GM21447 (cell line): ENCODE results near the gene LURAP1L.

Experiments
- ATAC-seq: cut with Tn5 transposase; IDR thresholded peaks from one replicate; pipeline ENCODE4 v1.9.1; 2021; ENCODE audit not compliant: unreplicated experiment

The LURAP1L gene

DNA sequence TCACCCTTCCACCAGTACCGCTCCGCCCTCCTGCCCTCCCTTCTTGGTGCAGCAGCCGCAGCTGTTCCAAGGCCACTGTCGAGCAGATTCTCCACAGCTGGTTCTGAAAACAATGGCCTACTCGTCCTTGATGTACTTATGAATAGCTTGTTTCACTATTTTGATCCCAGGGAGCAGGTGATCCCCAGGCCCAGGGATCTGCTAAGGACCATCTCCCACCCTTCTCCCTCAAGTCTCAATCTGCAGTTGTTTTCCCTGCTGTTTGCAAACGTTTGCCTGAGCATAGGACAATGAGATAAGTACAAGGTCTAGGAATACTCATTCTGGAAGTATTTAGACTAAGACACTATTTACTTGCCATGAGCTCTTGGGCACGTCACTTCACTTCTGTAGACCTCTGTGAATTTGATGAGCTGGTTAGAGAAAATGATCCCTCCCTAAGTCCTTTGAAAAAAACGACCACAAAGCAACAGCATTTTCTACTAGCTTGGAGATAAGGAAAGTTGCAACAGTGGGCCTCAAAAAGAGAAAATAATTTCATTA lies 1.8 kb downstream of the LURAP1L start:
- ATAC-seq = no peak

DNA sequence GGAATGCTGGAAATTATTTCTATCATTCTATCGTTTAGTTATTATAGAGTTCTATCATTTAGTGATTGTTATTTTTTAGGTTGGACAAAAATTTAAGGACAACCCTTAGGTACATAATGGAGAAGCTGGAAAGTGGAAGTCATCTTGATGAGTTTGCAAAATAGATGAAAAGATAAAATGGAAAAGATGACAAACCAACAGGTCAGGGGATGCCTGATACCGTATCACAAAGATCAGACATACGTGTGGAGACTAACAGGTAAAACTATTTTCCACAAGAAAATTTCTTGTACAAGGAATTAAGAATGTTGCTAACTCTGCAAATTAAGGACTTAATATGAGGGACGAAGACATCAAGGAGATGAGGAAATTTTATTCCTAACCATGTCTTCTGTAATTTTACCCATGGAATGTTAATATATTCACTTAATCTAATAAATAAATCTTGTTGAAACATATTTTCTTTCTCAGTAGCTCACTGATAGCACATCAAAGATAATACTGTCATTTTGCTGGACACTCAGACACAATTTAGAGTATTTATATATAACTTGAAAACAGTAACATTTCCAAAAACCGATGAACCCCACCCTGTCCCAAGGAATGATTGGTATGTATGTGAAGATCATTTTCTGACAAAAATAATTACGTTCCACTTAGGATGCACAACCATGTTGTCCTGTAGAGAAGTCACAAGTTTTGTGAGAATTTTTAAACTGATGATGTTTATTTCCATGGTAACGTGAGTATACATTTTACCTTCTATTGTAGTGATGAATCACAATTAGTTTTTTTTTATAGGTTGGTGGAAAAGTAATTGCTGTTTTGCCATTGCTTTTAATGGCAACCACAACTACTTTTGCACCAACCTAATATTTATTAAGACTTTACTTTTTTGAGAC lies 2.6 kb downstream of the LURAP1L start:
- no peak for ATAC-seq

DNA sequence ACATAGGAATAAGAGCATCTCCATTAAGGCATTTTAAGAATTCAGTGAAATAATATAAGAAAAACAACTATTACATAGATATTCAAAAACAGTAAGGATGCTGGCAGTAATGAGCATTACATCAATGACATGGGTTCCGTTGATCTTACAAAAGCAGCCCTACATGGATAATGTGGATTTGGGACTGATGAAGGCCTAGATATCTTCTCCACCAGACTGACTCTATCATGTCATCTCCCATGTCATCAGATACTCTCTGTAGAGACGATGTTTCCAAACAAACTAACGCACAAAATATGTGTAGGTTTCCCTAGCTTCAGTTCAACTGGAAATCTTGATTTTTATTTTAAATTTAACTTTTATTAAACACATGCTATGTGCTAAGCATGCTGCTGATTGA lies 3.6 kb downstream of the LURAP1L start:
- ATAC-seq = no peak

DNA sequence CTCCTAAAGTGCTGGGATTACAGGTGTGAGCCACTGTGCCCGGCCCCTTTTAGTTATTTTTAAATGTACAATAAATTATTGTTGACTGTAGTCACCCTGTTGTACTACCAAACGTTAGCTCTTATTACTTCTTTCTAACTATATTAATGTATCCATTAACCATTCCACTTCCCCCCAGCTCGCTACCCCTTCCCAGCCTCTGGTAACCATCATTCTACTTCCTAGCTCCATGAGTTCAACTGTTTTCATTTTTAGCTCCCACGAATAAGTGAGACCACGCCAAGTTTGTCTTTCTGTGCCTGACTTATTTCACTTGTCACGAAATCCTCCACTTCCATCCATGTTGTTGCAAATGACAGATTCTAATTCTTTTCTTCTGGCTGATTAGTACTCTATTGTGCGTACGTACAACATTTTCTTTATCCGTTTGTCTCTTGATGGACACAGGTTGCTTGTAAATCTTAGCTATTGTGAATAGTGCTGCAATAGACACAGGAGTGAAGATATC lies 6.5 kb downstream of the LURAP1L start:
- ATAC-seq = no peak

DNA sequence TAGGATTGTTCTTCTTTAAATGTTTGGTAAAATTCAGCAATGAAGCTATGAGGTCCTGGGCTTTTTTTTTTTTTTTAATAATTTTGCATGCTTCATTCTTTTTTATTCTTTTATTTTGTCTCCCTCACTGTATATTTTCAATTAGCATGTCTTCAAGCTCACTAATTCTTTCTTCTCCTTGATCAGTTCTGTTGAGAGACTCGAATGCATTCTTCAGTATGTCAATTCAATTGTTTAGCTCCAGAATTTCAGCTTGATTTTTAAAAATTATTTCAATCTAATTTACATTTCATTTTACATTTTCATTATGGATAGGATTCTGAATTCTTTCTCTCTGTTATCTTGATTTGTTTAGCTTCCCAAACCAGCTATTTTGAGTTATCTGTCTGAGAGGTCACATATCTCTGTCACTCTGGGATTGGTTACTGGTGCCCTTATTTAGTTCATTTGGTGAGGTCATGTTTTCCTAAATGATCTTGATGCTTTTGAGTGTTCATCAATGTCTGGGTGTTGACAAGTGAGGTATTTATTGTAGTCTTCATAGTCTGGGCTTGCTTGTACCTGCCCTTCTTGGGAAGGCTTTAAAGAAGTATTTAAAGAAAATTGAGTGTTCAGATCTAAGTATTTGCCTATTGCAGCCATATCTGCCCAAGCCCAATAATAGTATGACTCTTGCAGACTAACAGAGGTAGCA lies 9.1 kb downstream of the LURAP1L start:
- no peak for ATAC-seq

DNA sequence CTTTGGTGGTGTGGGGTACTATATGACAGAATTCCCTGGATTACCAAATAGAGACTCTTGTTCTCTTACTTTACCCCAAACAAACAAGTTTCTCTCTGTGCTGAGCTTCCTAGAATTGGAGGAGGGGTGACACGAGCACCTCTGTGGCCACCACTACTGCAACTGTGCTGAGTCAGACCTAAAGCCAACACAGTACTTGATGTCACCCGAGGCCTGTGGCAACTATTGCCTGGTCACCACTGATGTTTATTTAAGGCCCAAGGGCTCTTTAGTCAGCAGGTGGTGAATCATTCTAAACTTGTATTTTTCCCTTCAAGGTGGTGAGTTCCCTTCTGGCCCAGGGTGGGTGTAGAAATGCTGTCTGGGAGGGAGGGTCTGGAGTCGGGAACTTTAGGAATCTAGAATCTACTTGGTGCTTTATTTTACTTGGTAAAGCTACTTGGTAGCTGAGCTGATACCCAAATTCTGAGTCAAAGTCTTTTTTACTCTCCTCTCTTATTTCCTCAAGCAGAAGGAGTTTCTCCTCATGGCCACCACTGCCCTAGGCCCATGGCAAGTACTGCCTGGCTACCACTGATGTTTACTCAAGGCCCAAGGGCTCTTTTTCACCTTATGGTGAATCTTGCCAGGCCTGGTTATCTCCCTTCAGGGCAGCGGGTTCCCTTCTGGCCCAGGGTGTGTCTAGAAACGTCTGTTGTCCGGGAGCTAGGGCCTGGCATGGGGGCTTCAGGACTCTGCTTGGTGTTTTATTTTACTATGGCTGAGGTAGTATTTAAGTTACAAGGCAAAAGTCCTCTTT lies 9.8 kb downstream of the LURAP1L start:
- peak; percentile 55 for ATAC-seq

DNA sequence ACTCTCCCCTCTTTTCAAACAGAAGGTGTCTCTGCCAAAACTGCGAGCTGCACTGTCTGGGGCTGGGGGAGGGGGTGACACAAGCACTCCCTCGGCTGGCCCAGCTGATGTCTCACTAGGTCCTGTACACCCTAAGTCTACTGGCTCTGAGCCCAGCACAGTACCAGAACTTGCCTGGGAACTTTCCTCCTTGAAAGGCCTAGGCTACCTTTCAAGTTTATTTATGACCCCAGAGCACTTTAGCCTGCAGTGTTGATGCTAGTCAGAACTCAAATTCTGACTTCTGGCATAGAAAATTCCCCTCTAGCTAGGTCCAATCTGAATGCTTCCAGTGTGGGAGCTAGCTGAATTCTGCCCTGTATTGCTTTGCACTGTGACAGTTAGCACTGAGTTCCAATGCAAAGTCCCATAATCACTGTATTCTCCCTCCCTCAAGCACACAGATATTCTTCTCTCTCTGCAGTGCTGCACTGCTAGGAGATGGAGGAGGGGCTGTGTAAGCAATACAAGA lies 10.5 kb downstream of the LURAP1L start:
- ATAC-seq = no peak

DNA sequence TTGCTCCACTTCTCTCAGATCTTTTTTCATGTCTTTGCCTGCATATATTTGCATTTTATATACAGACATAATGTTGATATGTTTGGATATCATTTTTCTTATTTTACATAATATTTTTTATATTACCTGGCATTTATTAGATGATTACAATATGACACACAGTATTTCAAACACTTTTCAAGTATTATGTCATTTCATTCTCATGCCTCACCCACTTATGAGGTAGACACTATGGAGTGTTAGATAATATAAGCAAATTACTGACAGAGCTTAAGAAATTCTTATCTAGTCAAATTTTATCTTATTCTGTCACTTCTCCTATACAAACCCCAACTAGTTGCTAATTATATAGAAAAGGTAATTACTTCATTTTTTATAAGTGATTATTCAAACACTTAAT lies 11.1 kb downstream of the LURAP1L start:
- no peak for ATAC-seq

DNA sequence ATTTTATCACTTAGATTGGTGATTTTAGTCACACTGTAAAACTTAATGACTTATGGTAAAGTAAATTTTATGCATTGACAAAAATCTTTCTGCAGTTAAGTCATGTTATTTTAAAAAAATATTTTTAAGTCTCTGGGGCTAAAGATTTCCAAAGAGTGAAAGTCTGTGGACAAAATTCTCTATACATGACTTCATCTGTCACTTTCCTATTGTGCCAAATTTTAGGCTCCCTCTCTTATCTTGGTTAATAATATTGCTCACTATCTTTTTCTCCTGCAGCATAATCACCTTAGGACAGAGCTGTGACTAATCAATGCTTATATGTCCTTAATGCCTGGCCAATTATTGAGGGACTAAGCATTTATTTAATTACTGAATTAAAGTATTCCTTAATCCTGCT lies 15.2 kb downstream of the LURAP1L start:
- ATAC-seq = no peak

DNA sequence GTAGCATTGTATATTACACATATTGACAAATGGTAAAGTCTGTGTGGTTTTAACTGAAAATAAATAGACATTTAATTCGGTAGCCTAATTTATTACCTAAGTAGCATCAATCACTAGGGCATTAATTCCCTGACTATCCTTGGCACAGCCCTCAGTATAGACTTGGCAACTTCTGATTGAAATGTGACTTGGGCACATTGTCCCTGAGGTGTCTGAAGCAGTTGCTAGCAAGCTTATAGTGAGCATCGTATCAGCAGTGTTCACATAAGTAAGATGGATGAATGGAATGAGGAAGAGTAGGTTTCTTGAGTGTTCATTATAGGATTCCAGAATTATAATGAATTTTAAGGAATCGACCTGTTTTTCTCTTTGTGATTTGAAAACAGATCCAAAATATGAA lies 16.1 kb downstream of the LURAP1L start:
- ATAC-seq = no peak

DNA sequence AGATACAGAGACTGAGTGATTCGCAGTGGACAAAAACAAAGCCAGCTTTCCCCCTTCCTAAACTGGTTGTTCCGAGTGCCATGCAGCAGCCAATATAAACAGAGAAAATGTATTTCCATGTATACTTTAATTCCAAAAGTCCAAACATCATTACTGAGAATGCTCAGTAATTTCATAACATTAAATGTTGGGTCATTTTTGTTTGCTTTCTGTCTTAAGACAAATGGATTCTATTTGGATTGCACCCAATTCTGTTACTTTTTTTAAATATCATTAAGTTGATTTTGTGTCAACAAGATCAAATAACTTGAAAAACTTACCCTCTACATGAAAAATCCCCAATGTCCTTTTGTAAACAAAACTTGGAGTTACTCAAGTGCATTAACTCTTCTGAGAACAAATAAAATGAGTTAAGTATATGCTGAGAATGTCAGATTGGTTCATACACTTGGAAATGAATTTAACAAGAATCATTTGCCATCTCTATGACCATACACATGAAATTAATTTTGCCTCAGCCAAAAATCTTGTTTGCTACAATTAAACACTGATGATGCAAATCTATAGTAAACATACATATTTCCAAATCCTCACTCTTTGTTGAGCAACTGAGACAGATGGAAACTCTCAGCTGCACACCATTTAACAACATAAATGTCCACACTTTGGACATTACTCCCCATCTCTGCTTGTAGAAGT lies 19.4 kb downstream of the LURAP1L start:
- ATAC-seq = no peak

DNA sequence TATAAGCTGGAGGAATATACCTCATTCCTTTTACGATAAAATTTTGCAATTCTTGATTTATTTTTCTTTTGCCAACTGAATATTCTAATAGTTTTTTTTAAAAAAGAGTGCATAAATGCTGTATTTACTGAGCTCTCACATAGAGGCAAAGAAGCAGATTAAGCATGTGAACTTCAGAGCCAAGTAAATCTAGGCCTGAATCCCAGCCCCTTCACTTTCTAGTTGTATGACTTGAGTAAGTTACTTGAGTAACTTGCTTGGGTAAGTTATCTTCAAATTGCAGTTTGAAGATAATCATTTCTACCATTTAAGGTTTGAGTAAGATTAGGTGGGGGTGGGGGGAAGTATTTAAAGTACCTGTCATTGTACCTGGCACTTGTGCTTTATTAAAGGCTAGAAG lies 21.8 kb downstream of the LURAP1L start:
- no peak for ATAC-seq

DNA sequence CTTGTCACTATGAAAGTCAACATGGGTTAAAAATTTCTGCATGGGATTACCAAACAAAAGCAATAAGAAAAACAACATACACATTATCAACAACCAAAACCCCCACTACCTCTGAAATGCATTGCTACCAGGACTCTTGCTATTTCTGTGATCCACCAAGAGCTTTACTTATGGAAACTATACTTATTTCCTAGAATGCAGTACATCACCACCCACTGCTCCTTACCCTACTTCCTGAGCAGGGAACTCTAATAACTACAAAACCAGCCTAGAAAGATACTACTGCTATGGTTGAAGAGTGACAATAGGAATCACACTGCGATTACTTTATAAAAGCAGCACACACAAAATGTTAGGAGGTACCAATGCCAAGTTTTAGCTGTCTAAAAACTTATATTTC lies 22.2 kb downstream of the LURAP1L start:
- ATAC-seq = no peak

DNA sequence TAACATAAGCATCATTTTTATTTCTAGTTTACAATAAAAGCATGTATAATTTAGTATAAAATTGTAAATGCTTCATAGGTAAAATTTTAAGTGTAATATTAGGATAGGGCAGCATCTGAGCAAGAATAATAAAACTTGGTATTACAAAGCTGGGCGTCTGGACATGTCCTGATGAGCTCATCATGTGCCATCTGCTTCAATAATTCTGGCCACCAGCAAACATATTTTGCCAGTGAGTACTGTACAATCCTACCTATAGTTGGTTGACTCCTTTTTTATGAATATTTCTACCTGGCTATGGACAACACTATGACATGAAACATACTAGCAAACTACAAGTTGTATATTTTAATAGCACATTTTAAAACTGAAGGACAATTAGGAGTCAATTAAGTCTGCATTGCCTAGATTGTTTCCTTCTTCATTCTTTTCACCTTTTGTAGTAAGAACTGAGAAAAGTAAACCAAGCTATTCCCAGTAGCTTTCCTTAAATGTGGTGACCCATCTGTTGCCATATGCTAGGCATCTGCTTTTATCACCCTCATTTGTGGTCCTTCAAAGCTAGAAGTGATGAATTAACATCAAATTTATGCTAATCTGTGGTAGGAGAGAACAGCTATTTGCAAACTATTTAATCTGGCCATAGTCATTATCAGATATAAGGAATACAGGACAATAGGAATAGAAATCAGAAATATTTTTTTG lies 23.4 kb downstream of the LURAP1L start:
- ATAC-seq = no peak

DNA sequence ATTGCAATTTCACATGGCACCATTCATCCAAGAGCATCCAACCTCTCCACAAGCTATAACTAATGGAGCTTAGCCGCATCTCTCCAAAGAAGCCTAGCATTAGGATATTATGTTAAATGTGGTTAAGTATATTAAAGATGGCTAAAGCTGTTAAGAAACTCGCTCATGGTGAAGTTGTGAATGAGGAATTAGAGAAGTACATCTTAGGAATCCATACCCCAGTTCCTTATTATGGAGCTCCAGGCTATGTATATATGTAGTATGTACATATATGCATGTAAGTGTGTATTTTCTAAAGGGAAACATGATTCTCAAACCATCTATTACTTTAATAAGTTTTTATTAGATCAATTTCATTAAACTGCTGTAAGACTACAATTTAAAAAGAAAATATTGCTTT lies 26.4 kb downstream of the LURAP1L start:
- ATAC-seq = no peak

DNA sequence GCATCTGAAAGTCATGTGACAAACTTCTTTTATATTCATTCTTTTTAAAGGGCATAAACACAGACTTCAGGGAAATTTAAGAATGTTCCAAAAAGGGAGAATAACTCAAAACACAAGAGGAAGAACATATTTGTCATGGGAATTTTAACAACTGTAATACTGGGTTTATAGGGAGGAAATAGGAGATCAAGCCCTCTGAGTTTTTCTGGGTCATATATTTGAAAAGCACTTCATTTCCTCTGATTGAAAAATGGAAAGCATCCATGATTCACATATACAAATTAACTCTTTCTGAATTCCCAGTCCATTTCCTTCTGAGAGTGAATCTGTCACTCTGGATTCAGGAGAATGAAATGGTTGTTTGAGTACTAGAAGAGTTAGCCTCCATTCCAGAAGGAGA lies 26.8 kb downstream of the LURAP1L start:
- no peak for ATAC-seq

DNA sequence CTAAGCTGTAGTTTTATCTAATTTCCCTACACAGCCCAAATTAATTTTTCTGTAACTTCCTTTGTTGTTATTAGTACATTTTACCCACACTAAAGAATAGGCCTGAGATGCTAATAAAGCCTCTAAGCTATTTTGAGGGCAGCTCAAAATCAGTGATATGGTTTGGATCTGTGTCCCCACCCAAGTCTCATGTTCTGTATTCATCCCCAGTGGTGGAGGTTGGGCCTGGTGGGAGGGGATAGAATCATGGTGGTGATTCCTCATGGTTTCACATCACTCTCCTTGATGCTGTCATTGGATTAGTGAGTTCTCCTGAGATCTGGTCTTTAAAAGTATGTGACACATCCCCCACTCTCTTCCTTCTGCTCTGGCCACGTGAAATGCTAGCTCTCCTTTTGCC lies 27.3 kb downstream of the LURAP1L start:
- ATAC-seq = no peak

DNA sequence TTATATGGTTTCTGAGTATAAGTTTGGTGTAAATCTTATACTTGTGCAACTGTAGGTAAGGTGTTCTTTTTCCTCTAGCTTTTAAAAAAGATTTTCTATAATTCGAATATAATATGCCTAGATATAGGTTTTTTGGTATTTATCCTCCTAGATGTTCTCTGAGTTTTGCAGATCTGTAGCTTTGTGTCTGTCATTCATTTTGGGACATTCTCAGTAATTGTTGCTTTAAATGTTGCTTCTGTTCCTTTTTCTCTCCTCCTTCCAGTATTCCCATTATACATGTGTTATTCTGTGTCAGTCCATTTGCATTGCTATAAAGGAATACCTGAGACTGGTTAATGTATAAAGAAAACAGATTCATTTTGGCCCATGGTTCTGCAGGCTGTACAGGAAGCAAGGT lies 33.7 kb downstream of the LURAP1L start:
- no peak for ATAC-seq

DNA sequence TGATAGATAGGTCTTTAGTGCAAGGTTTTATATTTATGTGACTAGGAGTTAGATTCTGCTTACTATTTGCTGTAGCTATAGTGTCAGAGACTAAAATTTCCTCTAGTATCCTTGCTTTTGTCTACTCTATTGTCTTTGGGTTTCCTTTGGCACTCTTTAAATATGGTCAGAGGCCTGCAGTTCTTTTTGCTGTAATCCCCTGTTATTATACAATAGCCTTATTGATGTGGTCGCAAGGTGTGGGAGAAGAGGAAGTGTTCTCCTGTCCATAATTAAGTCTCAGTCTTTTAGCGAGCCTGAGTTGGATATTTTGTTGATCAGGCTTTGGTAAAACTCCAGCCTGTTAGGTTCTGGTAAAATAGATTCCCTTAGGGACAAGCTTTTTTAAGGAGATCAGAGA lies 34.9 kb downstream of the LURAP1L start:
- ATAC-seq = no peak

DNA sequence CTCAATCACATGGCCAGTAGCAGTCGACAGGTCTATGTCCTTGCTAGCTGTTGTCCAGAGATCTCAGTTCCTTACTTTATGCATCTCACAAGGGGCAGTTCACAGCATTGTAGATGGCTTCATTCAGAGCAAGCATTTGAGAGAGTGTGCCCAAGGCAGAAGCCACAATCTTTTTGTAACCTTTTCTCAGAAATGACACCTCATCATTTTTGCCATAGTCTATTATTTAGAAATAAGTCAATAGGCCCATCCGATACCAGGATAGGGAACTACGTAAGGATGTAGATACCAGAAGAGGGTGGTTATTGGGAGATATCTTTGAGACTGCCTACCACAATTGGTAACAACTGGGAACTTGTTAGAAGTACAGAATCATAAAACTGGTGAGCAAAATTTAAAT lies 37.1 kb downstream of the LURAP1L start:
- no peak for ATAC-seq
